Osteocyte (in vitro differentiated cells): ENCODE measurements around the gene RASA1. TPM values are rescaled to one million over a fixed set of nuclear protein-coding genes. Genes with fewer than 3 reads are reported as not detected.

Source experiments
- DNase-seq: peaks from one replicate; pipeline ENCODE4 v3.0.0; 2021; ENCODE audit warnings: mixed read lengths; ENCODE audit not compliant: unreplicated experiment; ENCODE audit errors: extremely low spot score
- H3K27ac Mint-ChIP-seq: one replicate; pipeline ENCODE4 v1.8.0; 2021; ENCODE audit warnings: mild to moderate bottlenecking, mixed read lengths; ENCODE audit not compliant: unreplicated experiment
- H3K27me3 Mint-ChIP-seq: one replicate; pipeline ENCODE4 v1.8.0; 2021; ENCODE audit warnings: mixed read lengths; ENCODE audit not compliant: unreplicated experiment
- H3K36me3 Mint-ChIP-seq: one replicate; pipeline ENCODE4 v1.8.0; 2021; ENCODE audit warnings: mixed read lengths; ENCODE audit not compliant: unreplicated experiment
- H3K4me1 Mint-ChIP-seq: one replicate; pipeline ENCODE4 v1.8.0; 2021; ENCODE audit warnings: mixed read lengths; ENCODE audit not compliant: unreplicated experiment
- H3K4me3 Mint-ChIP-seq: one replicate; pipeline ENCODE4 v1.8.0; 2021; ENCODE audit warnings: mild to moderate bottlenecking, moderate library complexity, mixed read lengths; ENCODE audit not compliant: unreplicated experiment
- H3K9me3 Mint-ChIP-seq: one replicate; pipeline ENCODE4 v1.8.0; 2021; ENCODE audit warnings: mixed read lengths; ENCODE audit not compliant: unreplicated experiment
- CTCF ChIP-seq: fragments of 200-600 bp; sonication (generic); IDR thresholded peaks from 2 replicates; pipeline ENCODE4 v1.5.0; 2021; ENCODE audit warnings: antibody characterized with exemption, mild to moderate bottlenecking, moderate library complexity
- total RNA-seq: library from RNA; stranded (reverse); gene quantifications from 2 replicates; pipeline ENCODE4 v1.2.1, GENCODE V29; 2021

Gene RASA1
- total RNA-seq, 1 donor from 2014 or later: 32.1 TPM

- Mint-ChIP-seq H3K27ac (no peak overlapping the region), H3K36me3 (peaks cover 35% of the 10 kb centered on the region), H3K4me1 (peaks cover 6% of the 10 kb centered on the region), H3K4me3 (no peak overlapping the region), H3K27me3 (no peaks in the 10 kb centered on the region), H3K9me3 (peaks cover 7% of the 10 kb centered on the region)
- DNase-seq: no peak
- TF ChIP-seq CTCF: no peak
These were observed 79.6 kb downstream of the RASA1 start for GRCh38 chr5:87347272-87347671.

GRCh38 chr5:87347841-87348240 is 80.2 kb downstream of the RASA1 start:
- peaks cover 6% of the 10 kb centered on the region for H3K4me1 Mint-ChIP-seq
- peaks cover 31% of the 10 kb centered on the region for H3K36me3 Mint-ChIP-seq
- no peaks in the 10 kb centered on the region for H3K27me3 Mint-ChIP-seq
- H3K9me3 Mint-ChIP-seq: peaks cover 7% of the 10 kb centered on the region
- no peak overlapping the region for H3K27ac Mint-ChIP-seq
- H3K4me3 Mint-ChIP-seq: no peak overlapping the region
- no peak for DNase-seq
- no peak for TF ChIP-seq CTCF

- no peak overlapping the region for H3K4me3 Mint-ChIP-seq
- H3K27me3 Mint-ChIP-seq: no peaks in the 10 kb centered on the region
- H3K27ac Mint-ChIP-seq: no peak overlapping the region
- peaks cover 4% of the 10 kb centered on the region for H3K9me3 Mint-ChIP-seq
- DNase-seq: no peak
- TF ChIP-seq CTCF: no peak
- peaks cover 48% of the 10 kb centered on the region for H3K36me3 Mint-ChIP-seq
- no peaks in the 10 kb centered on the region for H3K4me1 Mint-ChIP-seq
These were observed 86.8 kb downstream of the RASA1 start for GRCh38 chr5:87354496-87354895.

GRCh38 chr5:87359106-87359505 is 91.4 kb downstream of the RASA1 start:
- DNase-seq: no peak
- no peaks in the 10 kb centered on the region for H3K27me3 Mint-ChIP-seq
- TF ChIP-seq CTCF: no peak
- H3K27ac Mint-ChIP-seq: no peak overlapping the region
- H3K9me3 Mint-ChIP-seq: peaks cover 4% of the 10 kb centered on the region
- no peak overlapping the region for H3K4me3 Mint-ChIP-seq
- peaks cover 40% of the 10 kb centered on the region for H3K36me3 Mint-ChIP-seq
- H3K4me1 Mint-ChIP-seq: no peaks in the 10 kb centered on the region

- no peak overlapping the region for H3K4me3 Mint-ChIP-seq
- no peaks in the 10 kb centered on the region for H3K4me1 Mint-ChIP-seq
- no peak overlapping the region for H3K27ac Mint-ChIP-seq
- H3K27me3 Mint-ChIP-seq: no peaks in the 10 kb centered on the region
- no peak for DNase-seq
- TF ChIP-seq CTCF: no peak
- H3K36me3 Mint-ChIP-seq: peaks cover 39% of the 10 kb centered on the region
- peaks cover 4% of the 10 kb centered on the region for H3K9me3 Mint-ChIP-seq
These were observed 92.4 kb downstream of the RASA1 start for GRCh38 chr5:87360132-87360531.
